Measurements from ENCODE around the gene C3orf85.

C3orf85 gene

DNA sequence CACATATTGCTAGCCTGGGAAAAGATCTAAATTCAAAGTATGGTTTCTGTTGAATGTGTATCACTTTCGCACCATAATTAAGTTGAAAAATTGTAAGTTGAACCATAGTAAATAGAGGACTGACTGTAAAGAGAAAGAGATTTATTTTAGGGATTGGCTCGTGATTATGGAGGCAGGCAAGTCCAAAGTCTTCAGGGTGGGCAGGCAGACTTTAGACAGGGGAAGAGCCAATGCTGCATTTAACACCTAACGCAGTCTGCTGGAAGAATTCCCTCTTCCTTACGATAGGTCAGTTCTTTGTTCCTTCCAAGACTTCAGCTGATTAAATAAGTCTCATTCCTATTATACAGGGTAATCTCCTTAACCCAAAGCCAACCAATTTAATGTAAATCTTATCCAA lies 15.8 kb downstream of the C3orf85 start:
- DNase-seq (ENCODE audit: low spot score) = no peak

DNA sequence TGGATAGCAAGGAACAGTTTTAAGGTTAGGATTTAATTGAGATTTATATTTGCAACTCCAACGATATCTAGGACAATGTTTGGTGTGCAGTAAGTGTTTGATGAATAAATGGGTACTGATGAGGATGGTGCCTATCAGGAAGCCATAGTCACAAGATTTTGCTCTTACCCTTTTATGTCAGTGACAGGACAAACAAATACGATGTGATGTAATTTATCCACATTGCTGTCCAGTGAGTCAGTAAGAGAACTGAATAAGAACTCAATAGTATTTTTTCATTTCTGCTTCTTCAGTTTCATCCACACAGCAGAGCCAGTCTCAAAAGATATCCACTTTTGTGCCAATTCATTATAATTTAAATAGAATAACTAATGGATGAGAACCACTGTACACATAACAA lies 18.5 kb downstream of the C3orf85 start:
- no peak for DNase-seq (ENCODE audit: low spot score)

DNA sequence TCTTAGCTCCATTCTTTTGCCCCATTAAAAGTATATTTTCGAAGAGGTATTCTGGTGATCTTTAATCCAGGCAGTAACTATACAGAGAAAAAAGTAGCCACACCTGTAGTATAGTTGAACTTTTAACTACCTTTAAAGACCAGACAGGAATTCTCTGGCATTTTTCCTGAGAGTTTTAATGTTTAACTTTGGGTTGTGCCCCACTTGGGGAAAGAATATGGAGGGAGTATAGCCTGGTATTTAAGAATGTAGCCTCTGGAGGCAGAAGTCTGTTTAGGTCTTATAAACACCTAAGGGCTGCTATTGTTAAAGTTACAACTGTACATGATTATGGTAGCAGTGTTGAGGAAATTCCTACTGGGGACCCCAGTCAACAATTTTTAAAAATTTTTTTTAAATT lies 19.3 kb downstream of the C3orf85 start:
- no peak for DNase-seq (ENCODE audit: low spot score)

DNA sequence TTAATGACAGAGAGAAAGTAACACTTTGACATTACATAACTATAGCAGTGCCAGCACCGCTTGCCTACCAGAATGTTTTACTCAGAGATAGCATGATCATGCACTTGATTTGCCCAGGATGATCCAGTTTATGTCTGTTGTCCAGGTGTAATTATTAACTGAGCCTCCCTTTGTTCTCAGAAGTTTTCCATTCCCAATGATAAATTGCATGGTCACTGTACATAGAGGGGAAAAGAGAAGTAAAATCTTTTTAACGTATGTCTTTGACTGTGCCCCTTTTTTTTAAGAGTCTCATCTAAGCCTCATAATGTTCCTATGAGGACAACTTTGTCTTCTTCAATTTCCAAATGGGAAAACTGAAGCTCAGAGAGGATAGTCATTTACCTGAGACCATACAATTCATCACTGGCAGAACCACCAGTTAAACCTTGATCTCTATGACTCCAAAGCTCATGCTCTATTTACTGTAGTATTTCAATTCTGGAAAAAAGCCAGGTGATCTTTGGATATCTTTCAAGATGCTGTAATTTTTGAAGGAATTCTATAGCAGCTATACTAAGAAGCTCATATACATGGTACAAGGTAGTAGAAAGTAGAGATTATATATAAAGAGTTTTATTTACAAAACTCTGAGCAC lies 25.1 kb downstream of the C3orf85 start:
- no peak for DNase-seq (ENCODE audit: low spot score)

DNA sequence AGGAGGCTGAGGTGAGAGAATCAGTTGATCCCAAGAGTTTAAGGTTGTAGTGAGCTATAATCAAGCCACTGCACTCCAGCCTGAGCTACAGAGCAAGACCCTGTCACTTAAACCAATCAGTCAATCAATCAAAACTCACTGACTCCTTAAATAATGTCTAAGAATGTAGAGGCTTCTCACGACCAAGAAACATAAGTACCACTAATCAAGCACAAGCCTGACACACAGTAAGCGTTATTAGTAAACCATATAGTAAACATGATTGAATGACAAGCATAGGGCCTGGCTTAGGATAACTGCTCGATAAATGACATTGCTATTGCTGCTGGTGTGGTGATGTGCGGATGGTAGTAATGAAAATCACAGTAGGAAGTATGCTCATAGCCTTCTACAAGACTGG lies 29.4 kb downstream of the C3orf85 start:
- DNase-seq (ENCODE audit: low spot score) = no peak

DNA sequence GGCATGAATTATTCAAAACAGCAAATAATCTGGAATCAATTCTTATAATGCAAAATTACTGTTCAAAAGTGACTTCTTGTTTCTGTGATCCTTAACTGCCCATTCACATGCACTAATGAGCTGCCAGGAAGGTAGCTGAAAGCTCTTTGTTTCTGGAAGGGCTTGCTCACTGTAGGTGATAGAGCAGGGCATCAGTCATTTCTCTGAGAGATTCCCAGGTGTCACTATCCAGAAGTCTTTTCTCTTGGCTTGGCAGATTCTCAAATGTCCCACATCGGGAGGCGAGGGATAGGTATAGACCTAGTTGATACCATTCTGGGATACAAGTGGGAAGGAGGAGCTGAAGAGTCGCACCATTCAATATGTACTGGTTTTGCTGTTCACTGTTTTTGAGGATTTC lies 35.0 kb downstream of the C3orf85 start:
- no peak for DNase-seq (ENCODE audit: low spot score)

DNA sequence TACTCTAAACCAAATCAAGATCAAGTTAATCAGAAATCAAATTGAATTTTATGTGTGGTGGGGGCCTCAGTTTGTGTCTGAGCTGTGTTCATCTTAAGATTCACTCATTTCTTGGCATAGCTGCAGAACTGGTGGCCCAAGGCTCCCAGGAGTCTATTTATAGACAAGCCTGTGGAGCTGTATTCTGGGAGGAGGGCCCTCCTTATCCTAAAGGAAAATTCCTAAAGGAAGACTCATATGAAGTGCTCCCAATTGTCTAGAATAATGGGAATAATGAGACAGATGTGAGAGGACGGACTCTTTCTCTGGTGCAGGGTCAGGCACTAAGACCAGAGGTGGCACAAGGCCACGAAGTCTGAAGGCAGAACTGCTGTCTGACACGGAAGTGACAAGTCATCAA lies 38.9 kb downstream of the C3orf85 start:
- DNase-seq (ENCODE audit: low spot score) = no peak

DNA sequence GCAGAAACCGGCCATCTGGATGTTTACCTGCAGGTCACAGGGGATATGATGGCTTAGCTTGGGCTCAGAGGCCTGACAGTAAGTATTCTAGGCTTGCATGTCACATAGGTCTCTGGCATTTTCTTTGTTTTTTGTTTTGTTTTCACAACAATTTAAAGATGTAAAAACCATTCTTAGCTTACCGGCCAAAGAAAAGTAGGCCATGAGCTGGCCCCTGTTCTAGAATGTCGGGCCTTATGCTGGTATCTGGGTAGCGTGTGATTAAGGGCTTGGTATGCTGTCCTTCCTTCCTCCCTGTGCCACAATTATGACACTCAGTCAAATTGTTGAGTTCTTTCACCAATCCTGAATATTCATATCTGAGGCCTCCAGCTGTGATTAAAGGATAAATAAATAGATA lies 40.2 kb downstream of the C3orf85 start:
- no peak for DNase-seq (ENCODE audit: low spot score)

DNA sequence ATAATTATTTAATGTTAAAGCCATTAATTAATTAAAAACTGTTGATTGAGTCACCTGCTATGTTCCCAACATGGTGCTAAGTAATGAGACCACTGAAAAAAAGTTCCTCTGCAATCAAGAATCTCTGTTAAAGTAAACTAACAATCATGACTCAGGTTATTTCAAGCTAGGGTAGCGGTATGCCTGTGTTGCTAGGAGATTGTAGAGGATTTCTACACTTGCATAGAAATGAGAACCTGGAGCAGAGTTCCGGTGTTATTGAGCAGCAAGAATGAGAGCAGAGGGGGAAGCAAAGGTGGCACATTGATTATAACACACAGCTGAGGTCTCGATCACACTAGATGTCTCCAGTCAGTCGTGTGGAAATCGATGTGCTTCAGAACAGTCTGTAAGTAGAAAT lies 41.4 kb downstream of the C3orf85 start:
- no peak for DNase-seq (ENCODE audit: low spot score)

DNA sequence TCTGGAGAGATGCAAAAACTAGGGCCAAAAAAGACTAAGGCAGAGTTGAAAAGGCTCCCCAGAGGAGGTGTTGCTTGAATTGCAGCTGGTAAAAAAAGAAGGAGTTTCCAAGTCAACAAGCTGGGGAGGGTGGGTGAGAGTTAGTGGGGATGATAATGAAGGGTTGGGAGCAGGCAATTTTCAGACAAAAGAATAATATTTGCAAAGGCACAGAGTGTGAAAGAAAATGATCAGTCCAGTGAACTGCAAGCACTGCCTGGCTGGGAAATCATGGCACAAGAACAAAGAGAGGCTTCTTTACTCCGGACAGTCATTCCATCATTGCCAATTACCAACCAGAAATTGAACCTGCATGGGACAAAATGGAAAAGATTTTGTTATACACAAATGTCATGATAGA lies 42.2 kb downstream of the C3orf85 start:
- no peak for DNase-seq (ENCODE audit: low spot score)

DNA sequence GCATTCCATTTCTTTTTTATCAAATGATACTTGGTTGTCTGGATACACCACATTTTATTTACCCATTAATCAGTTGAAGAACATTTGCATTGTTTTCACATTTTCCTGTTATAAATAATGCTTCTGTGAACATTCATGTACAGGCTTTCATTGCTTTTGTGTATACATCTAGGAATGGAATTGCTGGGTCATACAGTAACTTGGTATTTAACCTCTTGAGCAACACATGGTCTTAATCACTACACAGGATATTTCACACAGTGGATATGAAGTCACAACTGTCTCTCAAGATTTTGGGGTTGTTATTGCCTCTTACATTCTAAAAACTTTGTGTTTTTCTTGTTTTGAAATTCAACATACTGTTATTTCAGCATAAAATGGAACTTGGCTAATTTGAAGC lies 48.2 kb downstream of the C3orf85 start:
- no peak for DNase-seq (ENCODE audit: low spot score)

DNA sequence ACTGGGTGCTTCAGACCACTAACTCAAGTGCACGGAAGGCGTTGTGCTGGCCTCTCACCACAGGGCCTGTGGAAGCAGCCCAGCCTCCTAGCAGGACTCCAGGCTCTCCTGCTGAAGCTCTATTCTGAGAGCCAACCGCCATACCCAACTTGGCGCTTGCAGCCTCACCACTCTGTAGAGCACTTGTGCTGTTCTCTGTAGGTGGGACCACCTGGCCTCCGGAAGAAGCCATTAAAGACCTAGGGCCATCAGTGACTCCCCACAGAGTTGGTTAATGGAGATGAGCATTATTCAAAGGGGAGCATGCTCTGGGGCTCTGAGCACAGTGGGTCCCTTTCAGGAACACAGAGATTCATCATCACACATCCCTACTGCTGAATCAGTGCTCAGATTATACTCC lies 50.9 kb downstream of the C3orf85 start:
- no peak for DNase-seq (ENCODE audit: low spot score)

DNA sequence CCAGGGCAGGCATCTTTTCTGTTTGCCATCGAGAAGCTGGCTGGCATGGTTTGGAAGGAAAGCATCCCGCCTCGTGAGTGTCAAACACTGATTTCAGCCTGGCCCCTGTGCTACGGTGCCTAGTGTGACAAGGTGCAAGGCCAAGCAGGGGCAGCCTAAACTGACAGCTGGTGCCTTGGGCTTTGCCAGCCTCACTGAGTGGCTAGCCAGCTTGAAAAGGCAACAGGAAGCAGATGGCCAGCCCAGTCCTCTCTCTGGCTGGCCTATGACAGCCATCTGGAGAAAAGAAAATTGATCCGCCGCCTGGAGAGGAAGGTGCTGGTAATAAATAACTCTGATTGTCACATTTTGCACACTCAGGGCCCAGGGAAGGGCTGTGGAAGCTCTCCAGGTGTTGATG lies 52.2 kb downstream of the C3orf85 start:
- no peak for DNase-seq (ENCODE audit: low spot score)

DNA sequence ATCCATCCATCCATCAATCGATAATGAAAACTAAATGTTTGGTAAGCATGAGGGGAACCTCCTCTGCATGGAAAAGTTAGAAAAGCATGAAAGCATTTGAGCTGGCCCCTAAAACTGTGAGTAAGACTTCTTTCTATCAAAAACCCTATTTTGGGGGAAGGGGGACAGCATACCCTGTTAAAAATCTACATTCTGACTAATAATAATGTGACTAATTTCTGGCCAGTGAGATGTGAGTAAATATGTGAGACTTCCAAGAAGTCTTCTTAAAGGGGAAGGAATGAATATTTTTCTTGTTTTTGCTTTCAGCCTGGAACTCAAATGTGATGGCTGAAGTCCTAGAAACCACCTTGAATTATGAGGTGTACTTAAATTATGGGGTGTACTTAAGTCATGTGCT lies 54.9 kb downstream of the C3orf85 start:
- no peak for DNase-seq (ENCODE audit: low spot score)

DNA sequence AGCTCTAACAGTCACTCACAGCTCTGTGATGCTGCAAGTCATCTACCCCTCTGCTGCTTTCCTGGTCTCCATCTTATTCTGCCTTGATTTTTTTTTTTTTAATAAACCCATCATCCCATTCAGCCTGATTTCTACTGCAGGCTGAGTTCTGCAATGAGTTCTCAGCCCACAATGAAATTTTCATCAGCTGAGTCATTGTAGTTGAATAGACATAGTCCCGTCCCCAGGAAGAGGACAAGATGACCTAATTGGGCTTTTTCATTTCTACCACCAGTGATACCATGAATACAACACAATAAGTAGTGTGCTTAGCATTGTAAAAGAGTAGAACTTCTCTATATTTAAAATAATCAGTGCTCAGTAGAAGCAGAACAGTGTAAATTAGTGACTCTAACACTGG lies 59.3 kb downstream of the C3orf85 start:
- no peak for DNase-seq (ENCODE audit: low spot score)

Measured in AG08395 (cell line).